ENCODE results near the gene DGKZ.

GRCh38 chr11:46304605-46305179 is 42.6 kb upstream of the DGKZ start:
- TF ChIP-seq POLR2A (IDR thresholded peaks at IDR 0.05) = no peak
- no peak for TF ChIP-seq CTCF (IDR thresholded peaks at IDR 0.05)
